ENCODE results near the gene CCSER1.

DNA sequence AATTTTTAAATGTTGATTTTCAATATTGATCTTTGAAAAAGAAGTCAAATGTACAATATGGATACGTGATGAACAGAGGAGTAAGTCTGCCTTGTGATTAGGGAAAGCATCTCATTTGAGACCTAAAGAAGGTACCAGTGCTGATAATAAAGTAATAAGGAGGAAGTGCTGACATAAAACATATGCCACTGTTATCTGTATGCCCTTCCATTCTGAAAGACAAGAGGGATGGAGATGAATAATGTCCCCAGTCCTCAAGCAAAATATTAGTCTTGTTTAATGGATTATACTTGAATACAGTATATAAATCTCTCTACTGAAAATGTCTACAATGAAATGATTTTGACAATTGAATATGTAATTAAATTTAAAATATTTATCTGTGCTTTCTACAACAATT lies 58.2 kb downstream of the CCSER1 start:
- TF ChIP-seq, protein P1, sequence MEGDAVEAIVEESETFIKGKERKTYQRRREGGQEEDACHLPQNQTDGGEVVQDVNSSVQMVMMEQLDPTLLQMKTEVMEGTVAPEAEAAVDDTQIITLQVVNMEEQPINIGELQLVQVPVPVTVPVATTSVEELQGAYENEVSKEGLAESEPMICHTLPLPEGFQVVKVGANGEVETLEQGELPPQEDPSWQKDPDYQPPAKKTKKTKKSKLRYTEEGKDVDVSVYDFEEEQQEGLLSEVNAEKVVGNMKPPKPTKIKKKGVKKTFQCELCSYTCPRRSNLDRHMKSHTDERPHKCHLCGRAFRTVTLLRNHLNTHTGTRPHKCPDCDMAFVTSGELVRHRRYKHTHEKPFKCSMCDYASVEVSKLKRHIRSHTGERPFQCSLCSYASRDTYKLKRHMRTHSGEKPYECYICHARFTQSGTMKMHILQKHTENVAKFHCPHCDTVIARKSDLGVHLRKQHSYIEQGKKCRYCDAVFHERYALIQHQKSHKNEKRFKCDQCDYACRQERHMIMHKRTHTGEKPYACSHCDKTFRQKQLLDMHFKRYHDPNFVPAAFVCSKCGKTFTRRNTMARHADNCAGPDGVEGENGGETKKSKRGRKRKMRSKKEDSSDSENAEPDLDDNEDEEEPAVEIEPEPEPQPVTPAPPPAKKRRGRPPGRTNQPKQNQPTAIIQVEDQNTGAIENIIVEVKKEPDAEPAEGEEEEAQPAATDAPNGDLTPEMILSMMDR (IDR thresholded peaks at IDR 0.05; ENCODE audit: low read depth, low read length, poor library complexity, severe bottlenecking) = no peak
- TF ChIP-seq EZH2phosphoT487 (IDR thresholded peaks at IDR 0.05; ENCODE audit: borderline replicate concordance, low read length) = no peak
